GM19351 (cell line): ENCODE measurements around the gene PANK2.

Experiments
- ATAC-seq: cut with Tn5 transposase; IDR thresholded peaks from one replicate; pipeline ENCODE4 v1.9.1; 2021; ENCODE audit warnings: mild to moderate bottlenecking, moderate library complexity; ENCODE audit not compliant: unreplicated experiment

The PANK2 gene

DNA sequence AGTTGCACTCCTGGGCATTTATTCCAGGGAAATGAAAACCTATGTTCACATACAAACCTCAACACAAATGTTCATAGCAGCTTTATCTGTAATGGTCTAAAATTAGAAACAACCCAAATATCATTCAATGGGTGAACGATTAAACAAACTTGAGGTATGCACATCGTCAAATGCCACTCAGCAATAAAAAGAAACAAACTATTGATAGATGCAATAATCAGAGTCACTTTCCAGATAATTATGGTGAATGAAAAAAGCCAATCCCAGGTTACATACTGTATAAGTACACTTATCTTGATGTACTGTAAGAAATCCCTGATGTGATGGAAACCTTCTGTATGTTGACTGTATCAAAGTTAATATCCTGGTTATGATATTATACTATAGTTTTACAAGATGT is 87.3 kb downstream of the PANK2 start:
- ATAC-seq: no peak
